ENCODE measurements around the gene FN3KRP.

- TF ChIP-seq POLR2AphosphoS5 (IDR thresholded peaks at IDR 0.05) (no peak), CTCF (IDR thresholded peaks at IDR 0.05) (no peak), EP300 (IDR thresholded peaks at IDR 0.05) (no peak)
Observed at GRCh38 chr17:82754297-82755208, 38.0 kb downstream of the FN3KRP start.

All from gastroesophageal sphincter (tissue), 3 donors.